HuH-7 (cell line): Measurements from ENCODE around the gene CYP1B1.
"Not testable (repeated sequence)": the region's sequence is repeated elsewhere in the genome, so short reads cannot be mapped to it uniquely, and the experiment has no call there.

Experiments
- DNase-seq: peaks from one replicate; pipeline ENCODE4 v3.0.0; 2011; ENCODE audit warnings: low spot score

Gene CYP1B1

GRCh38 chr2:38075507-38076151, at the start of gene CYP1B1:
Gene CYP1B1 (minus strand): TSS chr2:38076151. CDS start chr2:38075388, 763 bp downstream.
- no peak for DNase-seq

GRCh38 chr2:38125007-38125406, 49.1 kb upstream of the CYP1B1 start:
- DNase-seq: no peak

- no peak for DNase-seq
These were observed 48.0 kb upstream of the CYP1B1 start for GRCh38 chr2:38123911-38124310.

GRCh38 chr2:38122344-38122743, 46.4 kb upstream of the CYP1B1 start:
- DNase-seq: no peak

DNA sequence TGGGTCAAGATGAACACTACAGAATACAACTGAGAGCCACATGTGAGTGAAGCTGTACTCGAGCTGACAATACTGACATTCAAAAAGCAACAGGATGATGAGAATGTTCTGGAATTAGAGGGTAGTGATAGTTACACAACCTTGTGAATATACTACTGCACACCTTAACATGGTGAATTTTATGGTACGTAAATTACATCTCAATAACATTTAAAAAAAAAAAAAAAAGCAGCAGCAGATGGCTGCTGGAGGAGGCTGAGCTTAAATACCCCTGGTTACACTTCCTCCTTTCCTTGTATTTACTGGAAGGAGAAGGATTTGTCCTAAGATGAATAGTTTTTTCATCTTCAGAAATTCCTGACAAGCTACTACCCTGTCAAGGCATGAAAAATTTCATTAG, 45.5 kb upstream of the CYP1B1 start:
- DNase-seq: no peak

- DNase-seq: no peak
These were observed 44.9 kb upstream of the CYP1B1 start for GRCh38 chr2:38120829-38121228.

GRCh38 chr2:38120264-38120592, 44.3 kb upstream of the CYP1B1 start:
- DNase-seq: no peak

- DNase-seq: no peak
These were observed 40.8 kb upstream of the CYP1B1 start for GRCh38 chr2:38116762-38117161.

GRCh38 chr2:38115216-38116032, 39.5 kb upstream of the CYP1B1 start:
- peak; percentile 65 for DNase-seq

- DNase-seq: no peak
These were observed 38.2 kb upstream of the CYP1B1 start for GRCh38 chr2:38113981-38114708.

- DNase-seq: no peak
These were observed 37.1 kb upstream of the CYP1B1 start for GRCh38 chr2:38113051-38113450.

DNA sequence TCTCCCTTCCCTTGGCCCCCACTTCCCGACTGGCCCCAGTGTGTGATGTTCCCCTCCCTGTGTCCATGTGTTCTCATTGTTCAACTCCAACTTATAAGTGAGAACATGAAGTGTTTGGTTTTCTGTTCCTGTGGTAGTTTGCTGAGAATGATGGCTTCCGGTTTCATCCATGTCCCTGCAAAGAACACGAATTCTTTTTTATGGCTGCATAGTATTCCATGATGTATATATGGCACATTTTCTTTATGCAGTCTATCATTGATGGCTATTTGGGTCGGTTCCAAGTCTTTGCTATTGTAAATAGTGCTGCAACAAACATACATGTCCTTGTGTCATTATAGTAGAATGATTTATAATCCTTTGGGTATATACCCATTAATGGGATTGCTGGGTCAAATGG, 35.4 kb upstream of the CYP1B1 start:
- DNase-seq: not testable (repeated sequence)

GRCh38 chr2:38109732-38110181, 33.8 kb upstream of the CYP1B1 start:
- DNase-seq: no peak

DNA sequence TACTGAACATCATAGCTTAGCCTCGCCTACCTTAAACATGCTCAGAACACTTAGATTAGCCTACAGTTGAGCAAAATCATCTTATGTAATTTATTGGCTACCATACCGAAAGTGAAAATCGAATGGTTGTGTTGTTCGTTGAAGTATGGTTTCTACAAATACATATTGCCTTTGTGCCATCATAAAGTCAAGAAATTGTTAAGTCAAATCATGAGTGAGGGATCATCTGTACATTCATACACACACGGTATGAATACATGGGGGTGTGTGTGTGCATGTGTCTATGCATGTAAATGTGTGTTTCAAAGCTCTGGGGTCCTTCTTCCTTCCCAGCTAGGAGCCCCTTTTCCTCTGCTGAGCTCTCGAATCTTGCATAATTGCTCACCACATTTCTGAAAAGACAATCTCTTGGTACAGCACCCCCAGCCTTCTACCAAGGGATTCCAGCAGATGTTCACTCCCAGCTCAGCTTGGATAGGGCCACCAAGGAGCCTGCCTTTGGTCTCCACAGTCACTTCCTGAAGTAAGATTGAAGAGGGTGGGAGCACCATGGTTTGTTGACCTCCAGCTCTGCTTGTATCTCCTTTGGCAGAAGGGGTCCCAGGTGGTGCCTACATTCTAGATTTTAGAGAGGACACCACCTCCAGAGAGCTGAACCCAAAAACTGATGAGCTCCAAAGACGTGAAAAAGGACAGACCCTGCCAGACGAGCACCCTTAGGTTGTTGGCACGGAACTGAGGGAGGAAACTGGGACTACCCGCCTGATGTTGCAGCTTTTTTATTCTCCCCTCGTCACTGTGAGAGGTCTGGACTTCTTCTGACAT, 33.2 kb upstream of the CYP1B1 start:
- no peak for DNase-seq

DNA sequence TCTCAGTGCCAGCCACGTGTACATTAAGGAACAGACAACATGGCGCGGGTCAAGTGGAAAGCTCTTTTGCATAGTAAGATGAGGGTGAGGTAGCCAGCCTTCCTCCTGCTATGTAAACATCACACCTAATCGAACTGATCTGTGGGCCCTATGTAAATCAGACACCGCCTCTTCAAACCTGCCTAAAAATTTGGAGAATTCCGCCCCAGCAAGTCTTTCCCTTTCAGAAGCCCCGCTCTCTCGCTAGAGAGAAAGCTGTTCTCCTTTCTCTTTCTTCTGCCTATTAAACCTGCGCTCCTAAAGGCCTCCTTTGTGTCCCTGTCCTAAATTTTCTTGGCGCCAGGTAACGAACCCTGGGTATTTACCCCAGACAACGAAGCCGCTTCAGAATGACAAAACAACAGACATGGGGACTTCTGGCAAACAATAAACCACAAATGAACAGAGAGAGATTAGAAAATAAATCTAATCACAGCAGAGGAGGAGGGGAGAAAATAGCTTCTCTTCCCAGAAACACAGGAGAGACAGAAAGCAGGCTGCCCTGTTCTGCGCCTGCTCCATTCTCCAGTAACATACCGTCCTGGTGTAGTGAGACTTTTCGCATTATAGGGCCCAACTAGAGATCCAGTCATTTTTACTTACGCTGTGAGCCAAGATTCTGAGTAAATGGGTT, 31.9 kb upstream of the CYP1B1 start:
- no peak for DNase-seq

GRCh38 chr2:38106405-38107094, 30.6 kb upstream of the CYP1B1 start:
- DNase-seq: no peak

GRCh38 chr2:38105922-38106321, 30.0 kb upstream of the CYP1B1 start:
- no peak for DNase-seq

- no peak for DNase-seq
These were observed 28.6 kb upstream of the CYP1B1 start for GRCh38 chr2:38104598-38104997.

DNA sequence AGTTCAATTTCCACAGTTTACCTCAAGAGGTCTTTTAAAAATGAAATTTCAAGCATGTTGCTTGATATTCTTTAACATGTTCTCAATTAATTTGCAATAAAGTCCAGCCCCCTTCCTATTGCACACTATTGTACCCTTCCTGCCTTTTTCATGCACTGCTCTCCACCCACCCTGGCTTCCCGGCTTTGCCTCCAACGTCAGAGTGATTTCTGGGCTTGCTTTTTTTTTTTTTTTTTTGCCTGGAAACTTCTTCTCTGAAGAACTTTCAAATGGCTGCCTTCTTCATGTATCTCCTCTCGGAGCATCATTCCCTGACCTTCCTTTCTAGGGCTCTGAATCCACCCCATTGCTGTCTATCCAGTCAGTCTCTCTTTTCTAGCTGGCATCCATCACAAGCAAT, 24.4 kb upstream of the CYP1B1 start:
- no peak for DNase-seq

- no peak for DNase-seq
These were observed 23.4 kb upstream of the CYP1B1 start for GRCh38 chr2:38099099-38100028.
